Measurements from ENCODE around the gene ANKRD63.

DNA sequence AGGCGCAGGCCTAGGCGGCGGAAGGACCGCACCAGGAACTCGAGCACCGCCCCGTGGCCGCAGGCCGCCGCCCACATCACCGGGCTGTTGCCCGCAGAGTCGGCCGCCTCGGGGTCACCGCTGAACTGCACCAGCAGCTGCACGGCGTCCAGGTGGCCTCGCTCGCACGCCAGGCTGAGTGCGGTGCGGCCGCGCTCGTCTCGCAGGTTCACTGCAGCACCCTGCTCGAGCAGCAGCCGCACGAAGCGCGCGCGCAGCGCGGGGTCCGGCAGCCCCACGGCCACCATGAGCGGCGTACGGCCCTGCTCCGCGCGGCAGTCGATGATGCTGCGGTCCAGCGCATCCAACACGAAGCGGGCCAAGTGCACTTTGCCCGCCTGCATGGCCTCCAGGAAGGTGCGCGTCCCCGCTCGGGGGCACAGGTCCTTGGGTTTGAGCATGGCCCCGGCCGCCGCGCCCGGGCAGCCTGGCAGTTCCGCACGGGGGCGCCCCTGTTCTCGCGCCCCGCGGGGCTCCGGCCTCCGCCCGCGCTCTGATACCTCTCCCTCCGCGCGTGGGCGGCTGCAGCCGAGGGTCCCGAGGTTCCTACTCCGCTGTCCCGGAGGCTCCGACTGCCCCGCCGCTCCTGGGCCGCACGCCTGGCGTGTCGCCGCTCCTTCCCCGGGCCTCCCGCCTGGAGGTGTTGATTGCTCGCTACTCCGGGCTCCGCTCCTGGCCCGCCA lies 556 bp downstream of the ANKRD63 start:
- TF ChIP-seq, protein P1, sequence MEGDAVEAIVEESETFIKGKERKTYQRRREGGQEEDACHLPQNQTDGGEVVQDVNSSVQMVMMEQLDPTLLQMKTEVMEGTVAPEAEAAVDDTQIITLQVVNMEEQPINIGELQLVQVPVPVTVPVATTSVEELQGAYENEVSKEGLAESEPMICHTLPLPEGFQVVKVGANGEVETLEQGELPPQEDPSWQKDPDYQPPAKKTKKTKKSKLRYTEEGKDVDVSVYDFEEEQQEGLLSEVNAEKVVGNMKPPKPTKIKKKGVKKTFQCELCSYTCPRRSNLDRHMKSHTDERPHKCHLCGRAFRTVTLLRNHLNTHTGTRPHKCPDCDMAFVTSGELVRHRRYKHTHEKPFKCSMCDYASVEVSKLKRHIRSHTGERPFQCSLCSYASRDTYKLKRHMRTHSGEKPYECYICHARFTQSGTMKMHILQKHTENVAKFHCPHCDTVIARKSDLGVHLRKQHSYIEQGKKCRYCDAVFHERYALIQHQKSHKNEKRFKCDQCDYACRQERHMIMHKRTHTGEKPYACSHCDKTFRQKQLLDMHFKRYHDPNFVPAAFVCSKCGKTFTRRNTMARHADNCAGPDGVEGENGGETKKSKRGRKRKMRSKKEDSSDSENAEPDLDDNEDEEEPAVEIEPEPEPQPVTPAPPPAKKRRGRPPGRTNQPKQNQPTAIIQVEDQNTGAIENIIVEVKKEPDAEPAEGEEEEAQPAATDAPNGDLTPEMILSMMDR (IDR thresholded peaks at IDR 0.05; ENCODE audit: low read depth, low read length, missing input control), result no peak
- TF ChIP-seq, protein P2, sequence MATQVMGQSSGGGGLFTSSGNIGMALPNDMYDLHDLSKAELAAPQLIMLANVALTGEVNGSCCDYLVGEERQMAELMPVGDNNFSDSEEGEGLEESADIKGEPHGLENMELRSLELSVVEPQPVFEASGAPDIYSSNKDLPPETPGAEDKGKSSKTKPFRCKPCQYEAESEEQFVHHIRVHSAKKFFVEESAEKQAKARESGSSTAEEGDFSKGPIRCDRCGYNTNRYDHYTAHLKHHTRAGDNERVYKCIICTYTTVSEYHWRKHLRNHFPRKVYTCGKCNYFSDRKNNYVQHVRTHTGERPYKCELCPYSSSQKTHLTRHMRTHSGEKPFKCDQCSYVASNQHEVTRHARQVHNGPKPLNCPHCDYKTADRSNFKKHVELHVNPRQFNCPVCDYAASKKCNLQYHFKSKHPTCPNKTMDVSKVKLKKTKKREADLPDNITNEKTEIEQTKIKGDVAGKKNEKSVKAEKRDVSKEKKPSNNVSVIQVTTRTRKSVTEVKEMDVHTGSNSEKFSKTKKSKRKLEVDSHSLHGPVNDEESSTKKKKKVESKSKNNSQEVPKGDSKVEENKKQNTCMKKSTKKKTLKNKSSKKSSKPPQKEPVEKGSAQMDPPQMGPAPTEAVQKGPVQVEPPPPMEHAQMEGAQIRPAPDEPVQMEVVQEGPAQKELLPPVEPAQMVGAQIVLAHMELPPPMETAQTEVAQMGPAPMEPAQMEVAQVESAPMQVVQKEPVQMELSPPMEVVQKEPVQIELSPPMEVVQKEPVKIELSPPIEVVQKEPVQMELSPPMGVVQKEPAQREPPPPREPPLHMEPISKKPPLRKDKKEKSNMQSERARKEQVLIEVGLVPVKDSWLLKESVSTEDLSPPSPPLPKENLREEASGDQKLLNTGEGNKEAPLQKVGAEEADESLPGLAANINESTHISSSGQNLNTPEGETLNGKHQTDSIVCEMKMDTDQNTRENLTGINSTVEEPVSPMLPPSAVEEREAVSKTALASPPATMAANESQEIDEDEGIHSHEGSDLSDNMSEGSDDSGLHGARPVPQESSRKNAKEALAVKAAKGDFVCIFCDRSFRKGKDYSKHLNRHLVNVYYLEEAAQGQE (IDR thresholded peaks at IDR 0.05), result no peak
